HG03103 (cell line): ENCODE measurements around the gene F7.
"Not testable (repeated sequence)": the region's sequence is repeated elsewhere in the genome, so short reads cannot be mapped to it uniquely, and the experiment has no call there.

Source experiments
- ATAC-seq: cut with Tn5 transposase; IDR thresholded peaks from one replicate; pipeline ENCODE4 v1.9.1; 2021; ENCODE audit warnings: low read depth; ENCODE audit not compliant: unreplicated experiment

F7 gene

DNA sequence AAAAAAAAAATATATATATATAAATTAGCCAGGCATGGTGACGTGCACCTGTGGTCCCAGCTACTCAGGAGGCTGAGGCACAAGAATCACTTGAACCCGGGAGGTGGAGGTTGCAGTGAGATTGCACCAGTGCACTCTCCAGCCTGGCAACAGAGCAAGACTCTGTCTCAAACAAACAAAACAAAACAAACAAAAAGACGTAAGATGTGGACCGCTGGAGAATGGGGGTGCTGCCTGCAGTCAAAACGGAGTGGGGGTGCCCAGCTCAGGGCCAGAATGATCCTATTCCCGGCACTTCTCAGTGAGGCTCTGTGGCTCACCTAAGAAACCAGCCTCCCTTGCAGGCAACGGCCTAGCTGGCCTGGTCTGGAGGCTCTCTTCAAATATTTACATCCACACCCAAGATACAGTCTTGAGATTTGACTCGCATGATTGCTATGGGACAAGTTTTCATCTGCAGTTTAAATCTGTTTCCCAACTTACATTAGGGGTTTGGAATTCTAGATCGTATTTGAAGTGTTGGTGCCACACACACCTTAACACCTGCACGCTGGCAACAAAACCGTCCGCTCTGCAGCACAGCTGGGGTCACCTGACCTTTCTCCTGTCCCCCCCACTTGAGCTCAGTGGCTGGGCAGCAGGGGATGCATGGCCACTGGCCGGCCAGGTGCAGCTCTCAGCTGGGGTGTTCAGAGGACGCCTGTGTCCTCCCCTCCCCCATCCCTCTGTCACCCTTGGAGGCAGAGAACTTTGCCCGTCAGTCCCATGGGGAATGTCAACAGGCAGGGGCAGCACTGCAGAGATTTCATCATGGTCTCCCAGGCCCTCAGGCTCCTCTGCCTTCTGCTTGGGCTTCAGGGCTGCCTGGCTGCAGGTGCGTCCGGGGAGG is at the start of gene F7:
Gene F7 (plus strand): TSS at position 760 of the 889 bp plus-strand sequence. CDS start 51 bp downstream, at position 811.
- no peak for ATAC-seq

DNA sequence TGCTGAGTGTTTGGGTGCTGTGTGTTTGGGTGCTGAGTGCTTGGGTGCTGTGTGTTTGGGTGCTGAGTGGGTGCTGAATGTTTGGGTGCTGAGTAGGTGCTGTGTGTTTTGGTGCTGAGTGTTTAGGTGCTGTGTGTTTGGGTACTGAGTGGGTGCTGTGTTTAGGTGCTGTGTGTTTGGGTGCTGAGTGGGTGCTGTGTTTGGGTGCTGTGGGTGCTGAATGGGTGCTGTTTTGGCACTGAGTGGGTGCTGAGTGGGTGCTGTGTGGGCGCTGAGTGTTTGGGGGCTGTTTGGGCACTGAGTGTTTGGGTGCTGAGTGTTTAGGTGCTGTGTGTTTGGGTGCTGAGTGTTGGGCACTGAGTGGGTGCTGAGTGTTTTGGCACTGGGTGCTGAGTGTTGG is 48.5 kb upstream of the F7 start:
- no peak for ATAC-seq

DNA sequence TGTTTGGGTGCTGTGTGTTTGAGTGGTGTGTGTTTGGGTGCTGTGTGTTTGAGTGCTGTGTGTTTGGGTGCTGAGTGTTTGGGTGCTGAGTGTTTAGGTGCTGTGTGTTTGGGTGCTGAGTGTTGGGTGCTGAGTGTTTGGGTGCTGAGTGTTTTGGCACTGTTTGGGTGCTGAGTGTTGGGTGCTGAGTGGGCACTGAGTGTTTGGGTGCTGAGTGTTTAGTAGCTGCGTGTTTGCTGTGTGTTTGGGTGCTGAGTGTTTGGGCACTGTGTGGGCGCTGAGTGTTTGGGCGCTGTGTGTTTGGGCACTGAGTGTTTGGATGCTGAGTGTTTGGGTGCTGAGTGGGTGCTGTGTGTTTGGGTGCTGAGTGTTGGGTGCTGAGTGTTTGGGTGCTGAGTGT is 48.0 kb upstream of the F7 start:
- not testable (repeated sequence) for ATAC-seq

DNA sequence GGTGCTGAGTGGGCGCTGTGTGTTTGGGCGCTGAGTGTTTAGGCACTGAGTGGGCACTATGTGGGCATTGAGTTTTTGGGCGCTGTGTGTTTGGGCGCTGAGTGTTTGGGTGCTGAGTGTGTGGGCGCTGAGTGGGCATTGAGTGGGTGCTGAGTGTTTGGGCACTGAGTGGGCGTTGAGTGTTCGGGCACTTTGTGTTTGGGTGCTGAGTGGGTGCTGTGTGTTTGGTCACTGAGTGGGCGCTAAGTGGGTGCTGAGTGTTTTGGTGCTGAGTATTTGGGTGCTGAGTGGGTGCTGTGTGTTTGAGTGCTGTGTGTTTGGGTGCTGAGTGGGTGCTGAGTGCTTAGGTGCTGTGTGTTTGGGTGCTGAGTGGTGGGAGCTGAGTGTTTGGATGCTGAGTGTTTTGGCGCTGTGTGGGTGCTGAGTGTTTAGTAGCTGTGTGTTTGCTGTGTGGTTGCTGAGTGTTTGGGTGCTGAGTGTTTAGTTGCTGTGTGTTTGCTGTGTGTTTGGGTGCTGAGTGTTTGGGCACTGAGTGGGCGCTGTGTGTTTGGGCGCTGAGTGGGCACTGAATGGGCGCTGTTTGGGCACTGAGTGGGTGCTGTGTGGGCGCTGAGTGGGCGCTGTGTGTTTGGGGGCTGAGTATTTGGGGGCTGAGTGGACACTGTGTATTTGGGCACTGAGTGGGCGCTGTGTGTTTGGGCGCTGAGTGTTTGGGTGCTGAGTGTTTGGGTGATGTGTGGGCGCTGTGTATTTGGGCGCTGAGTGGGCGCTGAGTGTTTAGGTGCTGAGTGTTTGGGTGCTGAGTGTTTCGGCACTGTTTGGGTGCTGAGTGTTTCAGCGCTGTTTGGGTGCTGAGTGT is 47.2 kb upstream of the F7 start:
- ATAC-seq: no peak

DNA sequence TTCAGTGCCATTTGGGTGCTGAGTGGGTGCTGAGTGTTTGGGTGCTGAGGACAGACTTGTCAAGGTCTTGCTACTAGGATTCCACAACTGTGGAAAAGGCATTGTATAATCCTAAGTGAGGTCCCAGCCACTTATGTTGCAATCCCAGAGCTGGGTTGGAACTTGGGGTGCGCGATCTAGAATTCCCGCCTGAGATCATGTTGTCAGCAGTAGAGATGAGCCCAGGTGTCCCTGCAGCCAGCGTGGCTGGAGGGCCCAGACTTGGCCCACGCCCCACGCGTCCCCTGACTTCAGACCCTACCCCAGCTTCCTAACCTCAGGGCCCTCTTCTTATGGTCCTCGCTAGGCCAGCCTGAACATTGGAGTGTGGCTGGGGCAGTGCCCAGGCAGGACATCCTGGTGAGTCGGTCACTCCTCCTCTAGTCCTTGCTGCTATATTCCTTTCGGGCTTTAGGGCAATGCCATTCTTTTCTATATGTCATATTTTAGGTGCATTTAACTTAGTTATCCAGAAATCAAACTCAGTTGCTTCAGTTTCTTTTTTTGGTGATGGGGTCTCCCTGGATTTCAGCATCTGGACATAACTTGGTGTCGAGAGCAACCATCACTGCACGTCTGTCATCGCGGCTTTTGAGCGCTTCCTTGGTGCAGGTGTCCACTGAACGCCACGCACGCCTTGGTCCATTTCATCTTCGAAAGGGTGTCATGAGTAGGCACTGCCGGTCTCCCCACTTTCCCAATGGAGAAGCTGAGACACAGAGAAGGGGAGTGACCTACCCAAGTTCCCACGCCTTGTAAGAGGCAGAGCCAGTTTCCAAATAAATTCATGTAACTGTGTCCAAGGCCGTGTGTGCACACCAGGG is 46.4 kb upstream of the F7 start:
- ATAC-seq: no peak

DNA sequence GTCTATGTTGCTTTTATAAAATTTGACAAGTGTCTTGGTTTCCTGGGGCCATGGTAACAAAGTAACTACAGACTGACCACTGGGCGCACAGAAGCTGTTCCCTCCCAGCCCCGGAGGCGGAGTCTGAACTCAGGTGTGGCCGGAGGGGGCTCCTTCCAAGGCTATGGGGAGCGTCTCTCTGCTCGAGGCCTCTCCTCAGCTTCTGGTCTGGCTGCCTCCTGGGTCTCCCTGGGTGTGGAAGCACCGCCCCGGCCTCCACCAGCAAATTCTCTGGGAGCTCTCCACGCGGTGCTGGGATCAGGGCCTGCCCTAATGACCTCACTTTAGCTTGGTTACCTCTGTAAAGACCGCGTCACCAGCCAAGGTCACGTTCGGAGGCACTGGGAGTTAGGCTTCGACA is 45.7 kb upstream of the F7 start:
- ATAC-seq: no peak

DNA sequence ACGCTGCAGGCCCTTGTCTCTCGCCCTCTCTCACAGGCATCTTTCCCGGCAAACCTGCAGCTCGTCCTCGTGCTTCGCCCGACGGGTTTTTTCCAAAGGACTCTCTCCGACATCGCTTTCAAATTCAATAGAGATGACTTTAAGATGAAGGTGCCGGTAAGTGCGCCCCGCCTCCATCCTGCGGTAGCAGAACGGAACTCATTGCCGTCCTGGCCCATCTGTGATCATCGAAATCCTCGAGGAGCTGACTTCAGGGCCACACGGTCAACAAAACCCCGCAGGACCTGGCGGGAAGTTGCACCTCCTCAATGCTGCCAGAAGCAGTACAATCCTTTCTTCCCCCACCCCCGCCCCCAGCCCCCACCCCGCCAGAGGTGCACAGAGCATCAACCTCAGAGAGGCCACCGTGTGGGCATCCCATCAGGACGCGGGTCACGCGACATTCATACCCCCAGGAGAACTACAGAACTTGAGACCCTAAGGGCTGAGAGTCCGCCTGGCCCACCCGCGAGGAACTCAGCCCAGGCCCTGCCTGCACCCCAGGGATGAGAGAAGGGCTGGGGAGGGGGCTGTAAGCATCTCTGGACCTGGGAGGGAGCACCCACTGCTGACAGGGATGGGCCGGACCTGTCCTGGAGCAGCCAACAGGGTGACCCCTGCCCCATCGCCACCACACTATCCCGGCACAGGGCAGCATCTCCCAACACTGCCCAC is 44.9 kb upstream of the F7 start:
- no peak for ATAC-seq

DNA sequence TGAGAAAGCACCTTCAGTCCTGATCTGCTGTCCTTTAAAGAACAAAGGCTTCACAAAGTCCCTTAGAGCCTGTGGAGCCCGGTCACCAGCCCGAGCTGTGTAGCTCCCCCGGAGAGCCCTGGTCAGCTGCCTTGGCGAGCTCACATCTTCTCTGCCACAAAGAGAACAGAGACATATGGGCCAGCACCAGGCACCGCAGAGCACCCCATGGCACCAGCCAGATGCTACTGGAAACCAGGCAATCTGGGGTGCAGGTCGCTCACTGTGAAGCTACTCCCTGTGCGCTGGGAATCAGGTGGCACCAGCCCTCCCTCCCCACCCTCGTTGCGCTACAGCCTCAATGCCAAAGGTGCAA is 44.3 kb upstream of the F7 start:
- no peak for ATAC-seq

DNA sequence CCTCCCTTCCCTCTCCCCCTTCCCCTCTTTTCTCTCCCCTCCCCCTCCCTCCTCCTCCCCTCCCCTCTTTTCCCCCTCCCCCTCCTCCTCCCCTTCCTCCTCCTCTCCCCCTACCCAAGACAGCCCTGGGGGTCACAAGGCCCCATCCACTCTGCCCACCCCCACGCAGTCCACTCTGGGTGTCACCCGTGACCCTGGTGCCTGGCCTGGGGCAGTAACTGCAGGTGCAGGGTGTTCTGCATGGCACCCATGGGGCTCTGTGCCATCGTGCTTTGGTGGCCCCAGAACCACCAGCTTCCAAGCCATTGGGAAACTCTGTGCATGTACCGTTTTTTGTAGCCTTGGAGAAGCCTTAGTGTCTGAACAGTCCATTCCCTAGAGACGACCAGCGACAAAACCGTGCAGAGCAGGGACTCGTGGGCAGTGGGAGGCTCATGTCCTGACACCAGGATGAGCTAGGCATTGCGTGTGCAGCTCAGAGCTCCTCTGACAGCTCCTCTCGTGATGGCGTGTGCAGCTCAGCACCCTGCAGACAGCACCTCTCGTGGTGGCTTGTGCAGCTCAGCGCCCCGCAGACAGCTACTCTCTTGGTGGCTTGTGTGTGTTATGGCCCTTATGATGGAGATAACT is 43.7 kb upstream of the F7 start:
- ATAC-seq: no peak

DNA sequence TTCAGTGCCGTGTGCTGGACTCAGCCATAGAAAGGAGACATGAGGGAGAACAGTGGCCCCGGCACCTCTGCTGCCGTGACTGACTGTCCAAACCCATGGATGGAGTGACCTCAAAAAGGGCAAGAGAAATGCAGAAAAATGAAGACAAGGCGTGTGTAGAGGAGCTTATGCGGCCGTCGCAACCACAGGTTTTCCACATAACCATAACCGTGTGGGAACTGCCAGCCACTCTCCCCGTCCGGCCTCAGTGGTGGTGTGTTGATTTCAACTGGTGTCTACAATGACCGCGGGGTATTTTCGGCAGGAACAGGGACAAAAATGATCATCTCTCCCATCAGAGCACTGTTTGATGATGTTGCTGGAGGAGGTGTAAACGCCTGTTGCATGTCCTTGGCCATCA is 42.9 kb upstream of the F7 start:
- ATAC-seq: no peak

DNA sequence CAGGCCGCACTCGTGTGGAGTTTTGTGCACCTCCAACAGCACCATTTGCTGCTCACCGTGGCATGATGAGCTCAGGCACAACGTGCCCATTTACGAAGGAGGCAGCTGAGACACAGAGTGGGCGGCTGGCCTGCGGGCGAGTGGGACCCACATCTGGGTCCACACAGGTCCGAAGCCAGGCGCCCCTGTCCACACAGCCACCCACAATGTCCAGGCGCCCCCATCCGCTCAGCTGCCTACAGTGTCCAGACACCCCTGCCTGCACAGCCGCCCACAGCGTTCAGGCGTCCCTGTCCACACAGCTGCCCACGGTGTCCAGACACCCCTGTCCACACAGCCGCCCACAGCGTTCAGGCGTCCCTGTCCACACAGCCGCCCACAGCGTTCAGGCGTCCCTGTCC is 42.5 kb upstream of the F7 start:
- no peak for ATAC-seq

DNA sequence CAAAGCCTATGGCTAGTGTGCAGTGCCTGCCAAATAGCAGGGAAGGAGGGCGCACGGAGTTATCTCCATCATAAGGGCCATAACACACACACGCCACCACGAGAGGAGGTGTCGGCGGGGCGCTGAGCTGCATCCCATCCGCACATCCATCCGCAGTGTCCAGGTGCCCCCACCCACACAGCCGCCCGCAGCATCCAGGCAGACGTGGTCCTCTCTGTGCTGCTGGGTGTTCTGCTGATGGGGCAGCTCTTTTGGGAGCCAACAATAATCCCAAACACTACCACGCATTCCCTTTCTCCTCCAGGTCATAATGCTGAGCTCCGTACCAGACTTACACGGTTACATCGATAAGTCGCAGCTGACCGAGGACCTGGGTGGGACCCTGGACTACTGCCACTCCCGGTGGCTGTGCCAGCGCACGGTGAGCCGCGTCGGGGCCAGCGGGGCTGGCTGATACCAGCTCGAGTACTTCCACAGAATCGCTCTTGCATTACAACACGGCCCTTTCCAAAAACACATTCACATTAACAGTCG is 41.5 kb upstream of the F7 start:
- no peak for ATAC-seq

DNA sequence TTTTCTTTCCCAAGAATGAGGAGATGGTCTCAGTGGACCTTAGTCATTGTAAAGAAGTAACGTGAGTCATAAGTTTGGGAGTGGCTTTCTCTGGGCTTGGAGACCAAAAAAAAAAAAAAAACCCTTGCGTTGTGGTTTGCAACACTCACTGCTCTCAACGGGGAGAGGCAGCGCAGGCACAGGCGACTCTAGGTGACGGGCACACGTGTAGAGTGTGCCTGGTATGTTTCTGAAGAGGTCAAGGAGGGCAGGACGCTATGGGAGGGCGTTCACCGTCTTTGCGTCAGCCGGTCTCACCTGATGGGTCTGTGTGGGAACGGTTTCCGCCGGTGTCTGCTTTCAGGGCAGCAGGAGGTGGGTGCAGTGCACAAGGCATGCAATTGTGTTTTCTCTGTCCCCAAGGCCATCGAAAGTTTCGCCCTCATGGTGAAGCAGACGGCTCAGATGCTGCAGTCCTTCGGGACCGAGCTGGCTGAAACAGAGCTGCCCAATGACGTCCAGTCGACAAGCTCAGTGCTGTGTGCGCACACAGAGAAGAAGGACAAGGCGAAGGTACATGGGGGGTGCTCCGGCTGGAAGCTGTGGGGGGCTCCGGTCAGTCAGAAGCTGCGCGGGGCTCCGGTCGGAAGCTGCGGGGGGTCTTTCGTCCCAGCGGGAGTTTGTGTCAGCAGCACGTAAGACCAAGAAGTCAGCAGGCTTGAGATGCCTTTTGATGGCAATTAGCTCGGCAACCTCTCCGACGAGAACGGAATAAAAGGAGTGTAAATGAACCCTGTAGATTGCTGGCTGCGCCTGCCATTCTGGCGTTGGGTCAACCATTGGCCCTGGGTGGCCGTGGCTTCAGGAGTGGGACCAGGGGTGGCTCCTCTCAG is 40.8 kb upstream of the F7 start:
- no peak for ATAC-seq

DNA sequence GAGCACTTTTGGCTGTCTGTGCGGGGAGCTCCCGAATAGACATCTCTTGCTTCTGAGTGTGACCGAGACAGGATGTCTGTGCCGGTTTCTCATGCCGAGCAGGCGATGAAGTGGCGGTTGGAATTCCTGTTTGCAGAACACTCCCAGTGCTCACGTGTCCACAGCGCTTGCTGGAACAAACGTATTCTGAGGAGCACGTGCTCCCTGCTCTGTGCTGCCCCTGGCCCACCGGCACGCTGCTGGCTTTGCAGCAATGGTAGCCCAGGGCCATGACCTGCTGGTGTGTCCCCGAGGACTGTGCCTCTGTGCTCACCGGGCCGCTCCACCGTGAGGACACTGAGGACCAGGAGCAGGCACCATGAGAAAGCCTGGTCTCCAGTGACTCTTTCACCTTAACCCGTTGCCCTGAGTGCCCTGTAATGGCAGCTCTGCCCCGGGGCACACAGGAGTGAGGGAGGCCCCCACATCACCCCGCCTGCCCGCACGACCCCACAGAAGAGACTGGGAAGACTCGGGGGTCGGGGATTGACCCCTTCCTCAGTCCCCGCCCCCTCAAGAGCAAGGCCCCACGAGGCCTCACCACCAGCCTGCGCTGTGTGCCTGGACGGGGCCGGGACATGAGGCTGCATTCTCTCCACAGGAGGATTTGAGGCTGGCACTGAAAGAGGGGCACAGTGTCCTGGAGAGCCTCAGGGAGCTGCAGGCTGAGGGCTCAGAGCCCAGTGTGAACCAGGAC is 40.0 kb upstream of the F7 start:
- no peak for ATAC-seq

DNA sequence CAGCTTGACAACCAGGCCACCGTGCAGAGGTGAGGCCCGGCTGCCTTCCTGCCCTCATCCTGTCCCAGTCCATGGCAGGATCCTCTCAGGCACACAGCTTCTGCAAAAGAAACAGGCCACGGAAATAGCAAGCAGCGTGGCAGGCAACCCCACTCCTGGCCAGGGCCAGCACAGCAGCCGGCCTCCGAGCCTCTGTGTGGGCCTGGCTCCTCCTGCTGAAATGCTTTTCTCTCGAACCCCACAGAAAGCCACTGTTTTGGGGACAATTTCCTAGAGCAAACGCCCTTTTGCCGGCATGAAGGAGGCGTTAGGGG is 39.5 kb upstream of the F7 start:
- no peak for ATAC-seq

DNA sequence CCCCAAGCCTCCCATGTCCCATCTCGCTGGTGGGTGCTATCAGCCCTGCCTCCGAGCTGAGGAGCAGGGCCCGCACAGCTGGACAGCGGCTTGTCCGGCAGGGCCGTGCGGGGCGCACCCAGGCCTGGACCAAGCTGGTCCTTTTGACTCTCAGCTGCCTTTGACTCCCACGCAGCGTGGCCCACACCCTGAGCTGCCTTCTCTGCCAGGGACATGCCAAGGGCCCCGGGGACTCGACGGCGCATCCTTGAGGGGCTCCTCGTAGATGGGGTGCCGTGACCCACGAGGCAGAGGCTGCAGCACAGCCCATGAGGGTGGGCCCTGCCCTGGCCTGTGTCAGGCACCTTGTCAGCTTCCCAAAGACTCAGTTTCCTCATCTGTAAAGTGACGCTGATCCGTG is 38.8 kb upstream of the F7 start:
- ATAC-seq: no peak

DNA sequence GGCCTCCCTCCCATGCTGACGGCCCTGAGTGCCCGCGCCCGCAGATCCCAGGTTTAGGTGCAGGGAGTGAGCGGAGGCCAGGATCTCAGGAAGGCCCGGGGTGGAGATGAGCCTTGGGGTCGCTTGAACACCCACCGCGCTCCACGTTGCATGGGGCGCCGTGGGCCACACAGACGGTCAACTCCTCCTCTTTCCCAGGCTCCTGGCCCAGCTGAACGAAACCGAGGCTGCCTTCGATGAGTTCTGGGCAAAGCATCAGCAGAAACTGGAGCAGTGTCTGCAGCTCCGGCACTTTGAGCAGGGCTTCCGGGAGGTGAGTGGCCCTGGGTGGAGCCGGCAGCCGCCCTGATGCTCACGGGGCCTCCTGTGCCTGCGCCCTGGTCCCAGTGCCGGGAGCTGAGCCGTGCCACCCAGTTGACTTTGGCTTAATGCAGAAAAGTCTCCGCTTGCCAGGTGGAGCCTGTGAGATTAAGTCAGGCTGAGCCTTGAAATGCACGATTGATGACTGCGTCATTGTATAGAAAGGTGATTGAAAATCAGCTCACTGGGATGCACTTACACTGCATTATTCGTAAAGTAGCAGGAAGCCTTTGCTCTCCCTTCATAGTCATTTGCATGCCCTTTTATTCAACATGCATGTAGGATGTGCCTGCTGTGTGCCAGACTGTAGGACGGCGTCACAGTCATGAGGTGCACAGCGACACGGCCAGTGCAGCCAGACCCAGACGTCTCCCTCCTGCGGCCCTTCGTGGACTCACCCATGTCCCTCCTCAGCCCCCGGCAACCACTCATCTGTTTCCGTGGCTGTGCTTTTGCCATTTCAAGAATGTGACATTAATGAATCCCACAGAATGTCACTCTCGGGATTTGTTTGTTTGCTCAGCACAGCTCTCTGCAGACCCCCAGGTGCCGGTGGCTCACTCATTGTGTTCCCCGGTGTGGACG is 35.5 kb upstream of the F7 start:
- no peak for ATAC-seq
